Subcutaneous adipose tissue (tissue), 4 donors: ENCODE results near the gene MOB1B. TPM values are rescaled to one million over a fixed set of nuclear protein-coding genes. Genes with fewer than 3 reads are reported as not detected.

Experiments used
- total RNA-seq, 4 donors: library from RNA; depleted of rRNA; stranded (reverse); fragments of >200 nt; gene quantifications; one replicate each; pipeline ENCODE4 v1.1.0, GENCODE V29; 2016
- TF ChIP-seq, protein P1 (sequence below): fragments of 450-650 bp; IDR thresholded peaks from one replicate; pipeline ENCODE4 v1.5.1; 2016; ENCODE audit warnings: low read depth, mild to moderate bottlenecking, control low read depth, antibody characterized with exemption, moderate library complexity

MOB1B gene
- total RNA-seq, 4 donors from 2014 or later: 10.9 to 23.6 (median 18.8) TPM

DNA sequence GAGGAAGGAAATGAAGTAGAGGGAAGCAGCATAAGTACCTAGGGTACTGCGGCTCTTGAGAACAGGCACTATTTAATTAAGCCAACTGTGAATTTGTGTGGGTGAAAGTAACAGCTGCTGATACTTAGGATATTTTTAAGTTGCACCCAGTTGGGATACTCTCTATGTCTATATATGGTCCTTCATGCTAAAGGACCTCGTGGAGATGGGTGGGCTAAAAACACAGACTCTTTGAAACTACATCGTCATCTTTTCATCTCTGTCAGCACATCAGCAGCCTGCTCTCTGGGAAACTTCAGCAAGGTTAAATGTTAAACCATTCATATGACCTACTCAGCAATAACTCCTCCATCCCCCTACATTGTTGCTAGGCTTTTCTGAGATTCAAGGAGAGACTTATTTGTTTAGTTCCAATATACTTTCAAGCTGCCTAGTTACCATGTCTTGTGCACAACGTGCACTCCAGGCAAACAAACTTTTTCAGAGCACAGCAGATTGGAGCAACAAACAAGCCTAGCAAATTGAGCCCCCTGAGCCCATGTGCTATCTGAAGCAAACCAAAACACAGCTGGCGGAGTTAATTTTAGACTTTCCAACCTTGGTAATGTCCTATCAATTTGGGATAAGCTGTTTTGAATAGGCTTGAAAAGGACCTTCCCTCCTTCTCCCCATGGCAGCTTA, 6.2 kb upstream of the MOB1B start:
- TF ChIP-seq, protein P1, sequence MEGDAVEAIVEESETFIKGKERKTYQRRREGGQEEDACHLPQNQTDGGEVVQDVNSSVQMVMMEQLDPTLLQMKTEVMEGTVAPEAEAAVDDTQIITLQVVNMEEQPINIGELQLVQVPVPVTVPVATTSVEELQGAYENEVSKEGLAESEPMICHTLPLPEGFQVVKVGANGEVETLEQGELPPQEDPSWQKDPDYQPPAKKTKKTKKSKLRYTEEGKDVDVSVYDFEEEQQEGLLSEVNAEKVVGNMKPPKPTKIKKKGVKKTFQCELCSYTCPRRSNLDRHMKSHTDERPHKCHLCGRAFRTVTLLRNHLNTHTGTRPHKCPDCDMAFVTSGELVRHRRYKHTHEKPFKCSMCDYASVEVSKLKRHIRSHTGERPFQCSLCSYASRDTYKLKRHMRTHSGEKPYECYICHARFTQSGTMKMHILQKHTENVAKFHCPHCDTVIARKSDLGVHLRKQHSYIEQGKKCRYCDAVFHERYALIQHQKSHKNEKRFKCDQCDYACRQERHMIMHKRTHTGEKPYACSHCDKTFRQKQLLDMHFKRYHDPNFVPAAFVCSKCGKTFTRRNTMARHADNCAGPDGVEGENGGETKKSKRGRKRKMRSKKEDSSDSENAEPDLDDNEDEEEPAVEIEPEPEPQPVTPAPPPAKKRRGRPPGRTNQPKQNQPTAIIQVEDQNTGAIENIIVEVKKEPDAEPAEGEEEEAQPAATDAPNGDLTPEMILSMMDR: no peak

DNA sequence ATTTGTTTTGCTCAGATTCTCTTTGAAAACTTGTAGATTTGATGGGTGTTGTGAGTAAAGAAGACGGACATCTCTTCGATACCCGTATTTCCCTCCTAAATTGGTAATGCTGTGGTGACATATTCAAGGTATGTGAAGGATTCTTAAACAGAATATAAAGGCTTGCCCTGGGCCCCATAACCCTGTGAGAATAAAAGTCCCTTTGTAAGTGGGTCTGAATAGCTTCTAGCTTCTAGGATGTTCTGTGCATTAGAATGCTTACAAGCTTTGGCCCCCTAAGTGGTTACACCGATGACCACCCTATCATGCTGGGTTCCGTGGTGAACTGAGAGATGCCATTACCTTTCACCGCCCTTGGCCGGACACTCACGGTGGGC, 574 bp upstream of the MOB1B start:
- TF ChIP-seq, protein P1: no peak

DNA sequence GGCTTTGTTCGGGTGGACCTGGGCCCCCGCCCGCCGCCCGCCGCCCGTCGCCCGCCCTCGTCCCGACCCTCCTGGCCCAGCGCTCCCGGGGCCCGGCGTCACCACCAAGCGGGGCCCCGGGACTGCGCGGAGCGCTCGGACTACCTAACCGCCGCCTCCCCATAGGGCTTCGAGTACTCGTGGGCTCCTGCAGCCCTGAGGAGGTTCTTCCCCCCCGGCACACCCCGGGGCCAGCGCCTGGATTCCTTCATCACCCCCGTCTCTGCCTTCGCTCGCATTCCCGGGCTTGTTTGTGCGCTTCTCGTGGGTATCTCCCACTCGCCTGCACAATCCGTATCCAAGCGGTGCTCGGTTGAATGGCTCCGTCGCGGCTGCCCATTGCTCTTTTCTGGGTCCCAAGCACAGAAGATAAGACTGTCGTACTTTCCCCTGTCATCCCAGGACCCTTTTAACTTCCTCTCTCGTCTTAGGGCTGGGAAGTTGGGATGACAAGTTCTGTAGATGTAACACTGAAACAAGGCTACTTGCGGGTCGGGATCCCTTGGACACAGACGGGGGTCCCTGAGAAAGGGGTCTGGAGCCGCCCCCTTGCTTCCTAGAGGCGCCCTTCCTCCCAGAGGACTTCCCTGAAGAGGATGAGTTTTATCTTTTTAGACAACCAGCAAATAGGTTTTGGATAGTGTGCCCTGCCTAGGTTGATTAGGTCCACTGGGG, 565 bp downstream of the MOB1B start:
- TF ChIP-seq, protein P1: no peak

DNA sequence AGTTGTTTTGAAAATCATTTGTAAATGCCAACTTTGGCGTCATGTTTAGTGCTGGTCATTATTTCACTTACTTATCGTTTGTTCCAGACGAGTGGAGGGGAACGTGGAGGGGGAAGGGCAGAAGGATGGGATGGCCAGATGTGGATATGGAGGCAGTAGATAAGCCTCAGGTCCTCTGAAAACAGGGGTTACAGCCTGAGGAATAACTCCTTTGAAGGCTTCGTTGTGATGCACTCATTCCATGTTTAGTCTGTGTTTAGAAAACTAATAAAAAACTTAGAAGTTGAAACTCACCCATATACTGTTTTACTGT, 1.1 kb downstream of the MOB1B start:
- TF ChIP-seq, protein P1: no peak

DNA sequence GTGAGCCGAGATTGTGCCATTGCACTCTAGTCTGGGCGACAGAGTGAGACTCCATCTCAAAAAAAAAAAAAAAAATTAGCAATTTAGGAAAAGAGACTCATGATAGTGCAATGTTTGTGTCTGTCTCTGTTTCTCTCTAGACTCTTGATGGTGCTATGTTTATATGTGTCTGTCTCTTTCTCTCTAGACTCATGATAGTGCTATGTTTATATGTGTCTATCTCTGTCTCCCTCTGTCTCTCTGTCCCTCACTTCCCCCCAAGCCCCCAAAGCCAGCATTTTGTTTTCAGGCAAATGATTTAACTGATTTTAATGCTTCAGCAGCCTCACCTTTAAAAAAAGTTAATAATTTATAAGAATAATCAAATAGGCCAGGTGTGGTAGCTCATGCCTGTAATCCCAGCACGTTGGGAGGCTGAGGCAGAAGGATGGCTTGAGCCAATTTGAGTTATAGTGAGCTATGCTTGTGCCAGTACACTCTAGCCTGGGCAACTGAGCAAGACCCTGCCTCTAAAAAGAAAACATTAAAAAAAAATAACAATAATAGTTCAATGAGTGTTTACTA, 6.9 kb downstream of the MOB1B start:
- TF ChIP-seq, protein P1: no peak

DNA sequence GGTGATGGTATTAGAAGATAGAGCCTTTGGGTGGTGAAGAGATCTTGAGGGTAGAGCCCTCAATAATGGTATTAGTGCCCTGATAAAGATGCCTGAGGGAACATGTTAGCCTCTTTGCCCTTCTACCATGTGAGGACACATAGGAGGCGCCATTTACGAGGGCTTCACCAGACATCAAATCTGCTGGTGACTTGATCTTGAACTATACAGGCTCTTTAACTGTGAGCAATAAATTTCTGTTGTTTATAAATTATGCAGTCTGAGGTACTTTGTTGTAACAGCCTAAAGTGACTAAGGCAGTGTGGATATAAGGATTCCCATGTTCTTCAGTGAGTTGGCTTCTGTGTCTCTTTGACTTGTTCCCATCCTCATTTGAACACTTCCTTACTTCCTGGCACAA, 11.8 kb downstream of the MOB1B start:
- TF ChIP-seq, protein P1: no peak

DNA sequence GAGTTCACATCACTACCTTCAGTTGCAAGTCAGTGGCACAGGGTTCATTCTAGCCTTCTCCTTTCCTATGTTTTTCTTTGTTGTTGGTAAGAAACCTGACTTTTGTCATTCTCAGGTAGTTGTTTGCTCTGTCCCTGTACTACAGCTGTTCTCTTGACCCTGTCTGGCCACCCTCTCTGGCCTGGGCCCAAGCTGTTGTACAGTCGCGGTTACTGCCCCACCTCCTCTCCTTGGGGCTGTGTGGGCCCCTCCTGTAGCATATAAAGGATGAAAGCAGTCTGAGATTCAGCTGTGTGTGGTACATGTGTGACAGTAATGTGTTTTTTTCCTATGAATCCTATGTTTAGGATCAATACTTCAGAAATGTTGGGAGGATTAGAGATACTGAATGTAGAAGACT, 12.5 kb downstream of the MOB1B start:
- TF ChIP-seq, protein P1: no peak
